ENCODE data around the gene TSPAN13.

Gene TSPAN13

DNA sequence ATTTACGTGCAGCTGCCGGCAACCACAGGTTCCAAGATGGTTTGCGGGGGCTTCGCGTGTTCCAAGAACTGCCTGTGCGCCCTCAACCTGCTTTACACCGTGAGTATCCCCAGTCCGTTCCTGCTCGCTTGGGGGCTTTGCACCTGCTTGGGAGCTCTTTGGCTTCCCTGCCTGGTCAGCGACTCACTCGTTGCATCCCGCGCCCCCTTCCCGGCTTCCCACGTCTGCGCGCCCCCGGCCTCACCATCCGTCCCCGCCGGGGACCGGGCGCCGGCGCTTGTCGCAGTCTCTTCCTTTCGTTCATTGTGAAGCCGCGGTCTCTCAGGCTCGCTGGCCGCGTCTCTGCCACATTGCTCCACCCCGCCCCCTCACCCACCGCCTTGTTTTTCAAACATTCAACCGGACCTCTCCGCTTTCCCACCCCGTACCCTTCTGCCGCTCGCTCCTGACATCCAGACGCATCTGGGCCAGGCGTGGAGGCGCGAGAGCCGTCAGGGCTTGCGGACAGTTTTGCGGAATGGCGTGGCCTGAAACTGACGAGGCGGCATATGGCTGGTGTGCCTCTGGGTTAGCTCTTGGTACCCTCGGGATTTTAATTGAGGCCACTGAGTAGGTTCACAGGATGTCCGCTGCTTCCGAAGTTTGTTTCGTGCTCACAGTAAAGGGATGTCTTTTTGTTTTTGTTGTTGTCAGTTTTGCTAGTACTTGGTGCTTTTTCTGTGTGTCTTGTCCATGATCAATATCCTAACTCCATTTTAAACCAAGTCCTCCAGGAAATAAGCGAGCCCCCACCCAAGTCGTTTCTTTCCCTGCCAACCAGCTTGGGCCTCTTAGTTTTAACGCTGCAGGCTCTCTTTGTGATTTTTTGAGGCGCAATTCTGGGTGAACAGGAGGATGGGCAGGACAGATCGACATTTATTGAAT, 639 bp downstream of the TSPAN13 start:
- peak overlapping the region; percentile 65 for H3K27ac ChIP-seq
- TF ChIP-seq CTCF (IDR thresholded peaks at IDR 0.05) (no peak), ZFX (IDR thresholded peaks at IDR 0.05; ENCODE audit: borderline replicate concordance) (no peak)

DNA sequence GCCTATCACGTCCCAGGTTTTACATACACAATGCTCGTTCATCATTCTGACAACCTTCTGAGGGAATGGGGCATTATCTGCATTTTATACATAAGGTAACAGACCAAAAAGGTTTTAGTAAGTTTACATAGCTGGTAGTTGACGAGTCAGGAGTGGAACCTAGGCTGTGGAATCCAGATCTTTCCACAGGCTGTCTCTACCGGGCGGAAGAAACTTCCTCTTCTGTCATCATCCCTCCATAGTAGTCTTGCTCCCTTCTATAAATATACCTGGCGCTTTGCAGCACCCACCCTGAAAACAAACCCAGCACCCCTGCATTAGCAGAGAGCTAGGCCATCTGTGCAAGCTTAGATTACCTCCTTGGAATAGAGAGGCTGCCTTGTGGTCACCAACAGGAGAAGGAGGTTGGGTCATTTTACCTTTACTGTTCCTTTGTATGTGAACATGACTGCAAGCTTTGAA, 1.3 kb downstream of the TSPAN13 start:
- H3K27ac ChIP-seq: no peak overlapping the region
- no peak for TF ChIP-seq ZFX (IDR thresholded peaks at IDR 0.05; ENCODE audit: borderline replicate concordance)
- no peak for TF ChIP-seq CTCF (IDR thresholded peaks at IDR 0.05)

DNA sequence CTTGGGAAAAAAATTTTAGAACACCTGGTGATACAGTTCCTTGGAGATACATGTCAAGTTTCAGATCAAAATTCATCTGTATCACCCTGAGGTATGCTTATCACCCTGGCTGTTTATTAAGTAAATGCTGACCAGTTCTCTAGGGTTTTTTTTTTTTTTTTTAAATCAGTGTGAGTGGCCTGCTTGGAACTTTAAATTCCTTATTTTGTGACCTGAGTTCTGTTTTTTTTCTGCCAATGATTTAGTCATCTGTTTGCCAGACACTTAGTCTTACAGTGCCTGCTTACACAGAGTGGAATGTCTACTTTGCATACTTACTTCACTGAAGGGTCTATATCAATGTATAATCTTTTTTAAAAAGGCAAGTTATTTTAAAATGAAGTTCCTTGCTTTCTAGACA, 1.8 kb downstream of the TSPAN13 start:
- H3K27ac ChIP-seq: no peak overlapping the region
- TF ChIP-seq CTCF (IDR thresholded peaks at IDR 0.05) (no peak), ZFX (IDR thresholded peaks at IDR 0.05; ENCODE audit: borderline replicate concordance) (no peak)

- TF ChIP-seq ZFX (IDR thresholded peaks at IDR 0.05; ENCODE audit: borderline replicate concordance) (no peak), CTCF (IDR thresholded peaks at IDR 0.05) (no peak)
- no peak overlapping the region for H3K27ac ChIP-seq
Measured at GRCh38 chr7:16758036-16758435, 4.5 kb downstream of the TSPAN13 start.

- TF ChIP-seq CTCF (IDR thresholded peaks at IDR 0.05): no peak
- no peak for TF ChIP-seq ZFX (IDR thresholded peaks at IDR 0.05; ENCODE audit: borderline replicate concordance)
- H3K27ac ChIP-seq: no peak overlapping the region
Measured at GRCh38 chr7:16758631-16759611, 5.4 kb downstream of the TSPAN13 start.

DNA sequence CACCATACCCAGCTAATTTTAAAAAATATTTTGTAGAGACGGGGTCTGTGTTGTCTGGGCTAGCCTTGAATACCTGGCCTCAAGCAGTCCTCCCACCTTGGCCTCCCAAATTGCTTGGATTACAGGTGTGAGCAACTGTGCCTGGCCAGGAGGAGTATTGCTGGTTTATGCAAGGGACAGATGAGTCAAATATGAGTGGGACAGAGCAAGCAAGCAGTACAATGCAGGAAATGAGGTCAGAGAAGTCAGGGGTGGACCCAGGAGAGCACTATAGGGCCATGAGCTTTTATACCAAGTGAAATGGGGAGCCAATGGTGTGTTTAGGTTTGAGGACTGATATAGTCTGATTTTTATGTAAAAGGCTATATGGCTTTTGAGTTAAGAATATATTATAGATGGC, 6.3 kb downstream of the TSPAN13 start:
- H3K27ac ChIP-seq: no peak overlapping the region
- TF ChIP-seq CTCF (IDR thresholded peaks at IDR 0.05) (no peak), ZFX (IDR thresholded peaks at IDR 0.05; ENCODE audit: borderline replicate concordance) (no peak)
